GM21381 (cell line): ENCODE results near the gene SRL.

ENCODE experiments used
- ATAC-seq: cut with Tn5 transposase; IDR thresholded peaks from one replicate; pipeline ENCODE4 v1.9.1; 2021; ENCODE audit warnings: mild to moderate bottlenecking, moderate library complexity; ENCODE audit not compliant: unreplicated experiment

The SRL gene

DNA sequence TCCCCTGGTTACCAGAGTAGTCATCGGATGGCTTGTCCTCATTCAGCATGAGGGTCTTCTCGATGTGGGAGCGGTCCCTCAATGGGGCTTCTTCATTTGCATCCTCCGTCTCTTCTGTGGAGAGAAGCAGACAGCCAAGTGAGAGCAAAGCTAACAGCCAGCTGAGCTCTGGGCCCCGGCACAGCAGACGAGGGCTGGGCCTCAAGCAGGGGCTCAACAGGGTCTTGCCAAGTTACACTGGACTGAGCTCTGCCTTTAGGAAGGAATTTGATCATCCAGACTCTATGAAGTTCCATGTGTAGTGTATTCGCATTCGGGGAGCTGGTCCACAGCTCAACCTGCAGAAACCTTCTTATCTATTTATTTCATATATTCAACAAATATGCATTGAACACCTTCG lies 37.4 kb downstream of the SRL start:
- ATAC-seq, result no peak

DNA sequence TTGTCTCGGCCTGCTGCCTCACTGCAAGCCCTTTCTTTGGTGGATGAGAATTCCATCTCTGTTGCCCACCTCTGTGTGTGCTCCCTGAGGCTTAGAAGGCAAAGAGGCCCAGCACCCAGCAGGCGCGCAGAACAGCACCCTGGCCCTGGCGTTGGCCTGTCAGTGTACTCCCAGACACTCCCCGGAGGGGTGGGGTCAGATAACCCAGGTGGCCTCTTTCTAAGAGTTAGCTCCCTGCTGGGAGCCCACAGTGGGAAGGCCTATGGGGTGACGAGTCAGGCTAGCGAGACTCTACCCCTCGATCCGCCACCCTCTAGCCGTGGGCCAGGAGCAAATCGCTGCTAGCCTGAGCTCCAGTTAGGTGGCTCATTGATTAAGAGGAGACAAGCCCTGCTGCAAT lies 38.1 kb downstream of the SRL start:
- no peak for ATAC-seq

DNA sequence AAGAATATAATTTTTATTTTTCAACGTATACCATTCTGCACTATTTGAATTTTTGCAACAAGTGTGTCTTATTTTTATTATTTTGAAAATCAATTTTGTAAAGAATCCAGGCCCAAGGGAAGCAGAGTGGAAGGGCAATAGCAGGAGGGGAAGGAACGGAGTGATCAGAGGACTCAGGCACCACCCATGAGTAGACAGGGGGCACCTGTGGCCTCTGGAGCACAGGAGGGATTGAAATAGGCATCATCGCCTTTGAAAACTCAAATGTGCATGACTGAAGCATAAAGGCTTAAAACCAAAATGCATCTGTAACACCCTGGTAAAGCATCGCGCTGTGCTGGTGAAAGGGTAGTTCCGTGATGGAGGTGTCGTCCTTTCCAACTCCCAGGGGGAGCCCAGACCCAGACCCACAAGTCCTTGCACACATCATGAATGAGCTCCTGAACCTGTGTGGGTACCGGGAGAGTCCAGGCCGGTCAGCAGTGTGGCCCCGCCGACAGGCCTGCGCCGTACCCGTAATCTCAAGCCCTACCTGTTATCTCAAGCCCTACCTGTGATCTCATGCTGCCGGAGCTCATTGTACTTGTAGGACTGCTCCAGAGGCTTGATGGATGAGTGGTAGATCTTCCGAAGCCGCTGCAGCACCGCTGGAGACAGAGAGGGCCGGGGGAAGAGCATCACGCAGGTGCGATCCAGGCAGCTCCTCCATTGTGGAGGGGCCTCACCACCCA lies 39.1 kb downstream of the SRL start:
- ATAC-seq, result no peak

DNA sequence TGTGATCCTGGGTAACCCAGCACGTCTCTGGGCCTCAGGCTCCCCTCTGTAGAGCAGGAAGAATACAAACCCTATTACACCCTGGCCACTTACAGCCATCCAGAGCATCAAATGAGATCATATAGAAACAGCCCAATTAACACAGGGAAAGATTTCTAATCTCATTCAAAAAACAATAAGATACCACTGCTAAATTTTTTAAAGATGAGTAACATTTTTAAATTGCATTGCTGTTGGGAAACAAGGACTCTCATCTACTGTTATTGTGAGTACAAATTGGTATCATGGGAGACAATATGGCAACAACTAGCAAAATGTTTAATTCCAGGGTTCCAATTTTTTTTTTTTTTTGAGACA lies 41.1 kb downstream of the SRL start:
- ATAC-seq, result no peak

DNA sequence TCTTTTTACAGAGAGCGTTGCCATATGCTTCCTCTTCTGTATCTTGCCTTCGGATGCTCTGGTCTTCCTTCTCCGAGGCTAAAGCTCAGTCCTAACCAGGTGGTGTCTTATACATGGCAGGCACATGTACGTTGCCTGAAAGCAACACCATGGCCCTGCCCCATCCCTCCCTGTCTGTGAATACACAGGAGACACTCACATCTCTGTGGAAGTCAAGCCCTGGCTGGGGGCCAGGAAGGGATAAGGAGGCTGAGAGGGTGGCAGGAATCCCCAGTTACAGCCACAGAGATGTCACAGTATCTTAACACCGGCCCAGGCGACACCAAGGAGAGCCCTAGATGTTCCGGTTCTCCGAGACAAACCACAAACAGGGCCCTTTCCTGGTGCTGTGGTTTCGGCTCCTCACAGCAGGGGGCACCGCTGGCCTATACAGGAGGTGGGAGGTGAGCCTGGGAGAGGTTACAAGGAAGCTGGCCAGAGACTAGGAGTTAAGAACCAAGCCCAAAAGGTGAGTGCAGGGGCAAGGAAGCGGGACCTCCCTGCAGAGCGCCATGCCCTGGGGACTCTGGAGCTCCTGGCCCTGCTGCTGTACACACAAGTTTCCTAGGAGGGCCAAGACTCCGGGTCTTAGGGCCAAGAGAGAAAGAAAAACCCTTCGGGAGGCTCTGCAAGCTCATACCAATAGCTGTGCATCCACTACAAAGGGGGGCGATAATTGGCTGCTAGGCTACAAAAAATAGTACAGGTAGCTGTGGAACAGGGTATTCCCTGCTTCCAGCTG lies 41.7 kb downstream of the SRL start:
- ATAC-seq, result no peak

DNA sequence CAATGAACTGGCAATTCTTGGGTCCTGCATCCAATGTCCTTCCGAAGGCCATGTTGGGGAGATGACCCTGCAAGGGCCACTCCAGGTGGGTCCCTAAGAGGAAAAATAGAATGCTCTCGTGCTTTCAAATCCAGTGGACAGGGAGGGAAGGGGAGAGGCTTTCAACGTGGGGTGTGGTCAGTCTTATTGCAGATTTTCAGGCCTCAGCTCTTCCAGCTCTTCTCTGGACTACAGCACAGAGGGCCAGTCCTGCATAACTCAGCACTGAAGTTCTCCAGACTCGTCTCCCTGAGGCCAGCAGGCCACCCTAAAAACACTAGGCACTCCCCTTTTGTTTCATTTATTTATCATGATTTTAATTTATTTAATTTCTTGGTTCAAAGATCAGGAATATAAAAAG lies 43.1 kb downstream of the SRL start:
- ATAC-seq, result no peak

DNA sequence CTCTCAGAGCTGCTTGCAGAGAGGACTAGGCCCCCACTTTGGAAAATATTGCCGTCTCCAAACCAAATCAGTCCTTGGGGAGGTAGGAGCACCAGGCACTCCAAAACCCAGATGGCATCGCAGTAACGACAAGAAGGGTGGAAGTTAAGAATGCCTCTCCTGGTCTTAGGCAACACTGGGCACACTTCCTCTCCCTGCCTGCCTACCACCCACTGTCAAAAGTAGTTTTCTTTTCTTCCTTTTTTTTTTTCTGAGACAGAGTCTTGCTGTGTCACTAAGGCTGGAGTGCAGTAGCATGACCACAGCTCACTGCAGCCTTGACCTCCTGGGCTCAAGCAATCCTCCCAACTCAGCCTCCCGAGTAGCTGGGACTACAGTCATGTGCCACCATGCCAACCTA lies 47.2 kb downstream of the SRL start:
- no peak for ATAC-seq

DNA sequence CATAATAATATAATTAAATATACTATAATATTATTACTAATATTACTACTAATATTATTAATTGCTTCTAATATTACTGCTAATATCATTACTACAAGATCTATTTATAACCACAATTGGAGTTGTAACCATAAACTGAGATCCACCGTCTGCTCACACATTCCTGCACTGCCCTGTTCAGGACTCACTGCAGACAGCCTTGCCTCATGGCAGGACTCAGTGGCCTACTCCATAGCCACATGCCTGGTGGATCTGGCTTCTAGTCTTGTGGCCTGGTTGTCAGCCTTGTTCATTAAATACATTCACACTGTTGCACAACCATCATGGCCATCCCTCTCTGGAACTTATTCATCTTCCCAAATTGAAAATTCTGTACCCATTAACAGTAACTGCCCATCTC lies 48.0 kb downstream of the SRL start:
- ATAC-seq, result no peak

DNA sequence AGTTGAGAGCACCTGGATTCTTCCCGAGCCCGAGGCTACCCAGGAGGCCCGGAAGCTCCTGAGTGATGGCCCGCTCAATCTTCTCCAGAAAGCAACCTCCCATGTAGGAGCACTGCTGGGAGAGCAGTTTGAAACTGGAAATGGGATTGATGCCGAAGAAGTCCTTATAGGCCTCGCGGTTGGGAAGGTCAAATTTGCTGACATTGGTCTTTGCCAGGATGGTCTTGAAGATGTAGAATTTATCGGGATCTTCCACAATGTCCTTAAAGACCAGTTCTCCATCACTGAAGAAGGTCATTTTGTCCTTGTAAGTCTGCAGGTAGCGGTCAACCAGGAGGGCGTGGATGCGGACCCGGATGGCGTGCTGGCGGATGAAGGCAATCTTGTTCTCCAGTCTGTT lies 49.7 kb downstream of the SRL start:
- ATAC-seq, result no peak

DNA sequence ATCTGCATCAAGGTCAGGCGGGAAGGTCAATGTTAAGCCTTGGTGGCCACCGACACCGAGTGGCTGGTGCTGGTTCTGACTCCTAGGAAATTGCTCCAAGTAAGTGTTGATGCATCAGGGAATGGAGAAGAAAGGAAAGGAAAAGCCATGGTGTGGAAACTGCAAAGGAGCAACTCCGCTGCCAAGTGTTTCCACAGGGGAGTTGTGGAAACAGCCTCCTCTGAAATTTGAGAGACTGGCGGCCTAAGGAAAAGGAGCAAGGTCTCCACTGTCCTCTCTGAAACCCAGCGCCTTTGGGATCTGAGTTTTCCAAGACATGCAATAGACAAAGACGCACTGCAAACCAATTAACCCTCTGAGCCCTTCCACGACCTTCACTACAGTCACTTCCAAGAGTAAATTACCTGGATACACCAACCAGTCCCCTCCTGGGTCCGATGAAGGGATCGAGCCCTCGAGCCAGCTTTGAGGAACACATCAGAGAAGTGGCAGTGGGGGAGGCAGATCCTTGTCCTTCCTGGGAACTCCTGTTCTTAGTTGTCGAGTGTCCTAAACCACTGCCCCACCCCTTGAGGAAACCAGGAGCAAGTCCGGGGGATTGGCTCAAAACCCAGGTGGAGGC lies 51.1 kb downstream of the SRL start:
- ATAC-seq, result no peak

DNA sequence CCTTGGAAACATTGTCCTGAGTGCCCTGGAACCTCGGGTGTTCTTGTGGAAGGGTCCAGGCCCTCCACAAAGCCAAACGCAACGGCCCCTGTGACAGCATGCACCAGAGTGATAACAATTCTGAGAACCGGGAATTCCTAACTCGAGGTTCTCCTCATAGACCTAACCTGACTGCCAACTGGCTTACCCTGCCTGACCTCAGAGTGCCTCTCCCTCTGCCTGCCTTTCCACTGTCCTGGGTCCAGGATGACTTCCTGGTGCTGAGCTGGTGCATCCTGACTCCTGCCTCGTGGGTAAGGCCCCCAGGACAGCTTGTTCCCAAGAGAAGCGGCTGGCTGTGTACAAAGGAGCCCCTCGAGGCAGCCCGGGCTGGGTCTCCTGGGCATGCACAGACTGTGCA lies 51.8 kb downstream of the SRL start:
- ATAC-seq, result no peak

DNA sequence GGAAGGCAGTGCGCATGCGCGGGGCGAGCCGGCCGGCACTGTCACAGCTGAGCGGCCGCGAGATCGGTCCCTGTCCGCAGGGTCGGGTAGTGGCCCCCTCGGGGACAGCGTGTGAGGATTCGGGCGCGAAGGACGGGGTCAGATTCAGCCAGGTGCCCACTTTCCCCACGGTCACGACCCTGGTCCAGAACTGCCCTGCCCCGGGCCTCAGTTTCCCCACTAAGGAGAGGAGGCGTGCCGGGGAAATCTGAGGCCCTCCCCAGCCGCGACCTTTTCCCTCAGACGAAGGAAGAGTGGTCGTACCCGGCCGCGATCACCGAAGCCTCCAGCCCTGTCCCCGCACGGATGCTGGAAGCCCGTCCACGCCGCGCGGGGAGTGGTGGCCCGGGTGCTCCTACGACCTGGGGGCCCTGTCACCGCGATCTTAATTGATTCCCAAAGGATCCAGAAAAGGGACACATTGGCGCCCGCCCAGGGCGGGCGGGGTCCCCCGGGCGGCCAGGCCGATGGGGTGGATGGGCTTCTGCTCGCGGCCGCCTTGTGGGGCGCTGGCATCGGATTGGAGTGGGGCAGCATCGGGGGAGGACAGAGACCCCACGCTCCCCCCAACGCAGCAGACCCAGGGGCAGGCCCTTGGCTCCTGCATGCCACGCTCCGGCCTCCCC lies 57.7 kb downstream of the SRL start:
- ATAC-seq, result no peak

DNA sequence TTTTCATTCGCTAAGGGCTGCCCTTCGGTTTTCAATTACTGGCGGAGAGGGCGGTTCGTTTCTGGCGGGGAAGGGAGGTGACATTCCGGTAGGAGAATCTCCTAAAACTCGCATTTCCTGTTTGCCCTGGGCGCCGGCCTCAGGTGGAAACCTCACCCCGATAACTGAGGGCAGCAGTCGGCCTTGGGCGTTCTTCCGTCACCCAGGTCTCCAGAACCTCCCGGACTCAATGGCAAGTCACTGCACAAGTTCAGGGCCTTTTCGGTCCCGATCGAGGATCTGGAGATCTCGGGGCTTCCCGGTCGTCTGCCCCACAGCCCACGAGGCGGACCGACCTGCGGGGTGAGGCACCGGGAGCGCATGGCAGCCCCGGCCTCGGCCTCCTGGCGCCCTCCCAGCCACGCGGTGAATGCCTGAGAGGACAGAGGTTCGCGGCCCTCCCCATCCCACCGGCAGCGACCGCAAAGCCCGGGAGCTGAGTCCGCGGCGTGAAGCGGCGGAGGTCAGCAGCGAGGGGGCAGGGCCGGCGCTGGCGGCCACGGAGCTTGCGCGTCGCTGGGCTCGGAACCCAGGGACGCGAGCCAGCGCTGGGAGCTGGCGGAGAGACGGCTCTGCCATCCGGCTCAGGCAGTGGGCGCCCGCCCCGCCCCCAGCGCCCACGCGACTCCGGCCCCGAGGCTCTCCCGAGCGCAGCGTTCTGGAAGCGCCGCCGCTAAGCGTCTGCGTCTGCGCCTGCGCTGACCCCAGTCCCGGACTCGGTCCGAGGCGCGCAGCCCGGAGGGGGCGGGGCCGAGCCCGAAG lies 58.4 kb downstream of the SRL start:
- peak; percentile 83 for ATAC-seq

DNA sequence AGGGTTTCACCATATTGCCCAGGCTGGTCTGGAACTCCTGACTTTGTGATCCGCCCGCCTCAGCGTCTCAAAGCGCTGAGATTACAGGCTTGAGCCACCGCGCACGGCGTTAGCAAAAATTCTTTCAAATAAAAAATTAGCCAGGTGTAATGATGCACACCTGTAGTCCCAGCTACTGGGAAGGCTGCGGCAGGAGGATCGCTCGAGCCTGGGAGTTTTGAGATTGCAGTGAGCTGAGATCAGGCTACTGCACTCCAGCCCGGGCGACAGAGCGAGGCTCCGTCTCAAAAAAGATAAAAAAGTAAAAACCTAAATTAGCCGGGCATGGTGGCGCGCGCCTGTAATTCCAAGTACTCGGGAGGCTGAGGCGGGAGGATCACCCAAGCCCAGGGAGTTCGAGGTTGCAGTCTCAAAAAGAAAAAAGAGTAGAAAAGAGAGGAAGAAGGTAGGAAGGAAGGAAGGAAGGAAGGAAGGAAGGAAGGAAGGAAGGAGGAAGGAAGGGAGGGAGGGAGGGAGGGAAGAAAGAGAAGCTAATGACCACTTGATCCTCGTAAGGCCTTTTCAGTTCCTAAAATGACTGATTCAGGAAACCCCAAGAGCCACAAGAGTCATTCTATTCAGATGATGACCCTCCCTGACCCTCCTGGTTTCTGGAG lies 59.2 kb downstream of the SRL start:
- peak; percentile 41 for ATAC-seq

DNA sequence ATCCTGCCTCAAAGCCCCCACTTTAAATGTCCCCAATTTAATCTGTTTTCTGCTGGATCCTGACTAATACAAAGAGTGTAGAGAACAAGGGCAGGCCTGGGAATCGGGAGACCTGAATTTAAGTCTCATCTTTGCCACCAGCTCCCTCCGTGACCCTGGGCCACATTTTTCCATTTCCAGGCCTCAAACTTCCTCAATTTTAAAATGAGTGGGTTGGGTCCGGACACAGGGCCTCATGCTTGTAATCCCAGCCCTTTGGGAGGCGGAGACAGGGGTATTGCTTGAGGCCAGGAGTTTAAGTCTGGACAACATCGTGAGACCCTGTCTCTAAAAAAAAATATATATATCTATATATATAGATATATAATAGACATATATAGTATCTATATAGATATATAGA lies 61.4 kb downstream of the SRL start:
- no peak for ATAC-seq

DNA sequence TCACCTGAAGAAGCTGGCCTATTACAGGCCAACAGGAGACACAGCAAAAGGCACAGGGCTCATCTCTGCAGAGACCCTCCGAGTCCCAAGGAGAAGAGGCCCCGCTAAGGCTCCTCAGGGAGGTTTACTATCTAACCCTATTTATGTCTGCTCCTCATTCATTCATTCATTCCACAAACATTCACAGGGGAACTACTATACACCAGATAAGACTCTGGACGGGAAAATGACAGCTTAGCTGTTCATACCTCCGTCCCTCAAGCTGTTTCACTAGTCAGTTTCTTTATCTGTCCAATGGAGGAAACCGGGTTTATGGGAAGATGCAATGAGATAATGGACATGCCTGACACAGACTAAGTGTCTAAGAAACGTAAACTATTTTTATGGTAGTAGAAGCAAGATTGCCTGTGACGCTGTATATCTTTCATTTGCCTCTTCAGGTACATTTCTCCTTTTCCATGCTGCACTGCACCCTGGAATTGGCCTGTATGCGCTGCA lies 62.1 kb downstream of the SRL start:
- ATAC-seq, result no peak

DNA sequence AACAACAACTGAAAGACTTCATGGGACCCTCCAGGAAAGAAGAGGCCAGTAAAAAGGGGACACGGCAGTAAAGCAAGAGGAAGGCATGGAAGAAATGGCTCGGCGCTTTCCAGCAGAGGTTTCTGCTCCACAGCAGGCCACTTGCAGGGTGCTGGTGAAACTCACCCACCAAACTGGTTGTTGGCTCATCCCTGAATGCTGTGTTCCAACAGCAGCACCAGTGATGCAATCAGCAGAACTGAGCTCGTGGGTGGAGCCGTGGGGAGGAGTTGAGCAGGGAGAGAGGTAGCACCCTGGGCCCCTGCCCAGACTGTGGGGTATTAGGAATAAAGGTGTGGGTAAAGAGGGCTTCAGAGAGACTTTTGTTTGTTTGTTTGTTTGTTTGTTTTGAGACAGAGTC lies 62.9 kb downstream of the SRL start:
- no peak for ATAC-seq

DNA sequence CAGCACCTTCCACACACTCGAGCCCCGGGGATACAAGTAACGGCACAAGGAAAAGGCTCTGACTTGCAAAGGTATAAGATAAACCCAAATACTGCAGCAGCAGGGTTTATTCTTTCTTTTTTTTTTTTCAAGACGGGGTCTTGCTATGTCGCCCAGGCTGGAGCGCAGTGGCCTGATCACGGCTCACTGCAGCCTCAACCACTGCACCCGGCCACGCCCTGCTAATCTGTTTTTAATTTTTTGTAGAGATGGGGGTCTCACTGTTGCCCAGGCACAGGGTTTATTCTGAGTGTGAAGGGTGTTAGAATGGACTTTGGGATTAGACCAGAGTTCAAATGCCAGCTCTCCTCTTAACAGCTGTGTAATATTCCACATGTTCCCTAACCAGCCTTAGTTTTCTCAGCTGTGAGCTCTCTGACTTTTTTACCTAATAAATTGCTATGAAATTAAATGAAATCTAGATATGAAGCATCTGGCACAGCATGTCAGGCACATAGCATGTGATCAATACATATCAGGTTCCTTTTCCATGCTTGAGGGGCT lies 63.3 kb downstream of the SRL start:
- ATAC-seq, result no peak

DNA sequence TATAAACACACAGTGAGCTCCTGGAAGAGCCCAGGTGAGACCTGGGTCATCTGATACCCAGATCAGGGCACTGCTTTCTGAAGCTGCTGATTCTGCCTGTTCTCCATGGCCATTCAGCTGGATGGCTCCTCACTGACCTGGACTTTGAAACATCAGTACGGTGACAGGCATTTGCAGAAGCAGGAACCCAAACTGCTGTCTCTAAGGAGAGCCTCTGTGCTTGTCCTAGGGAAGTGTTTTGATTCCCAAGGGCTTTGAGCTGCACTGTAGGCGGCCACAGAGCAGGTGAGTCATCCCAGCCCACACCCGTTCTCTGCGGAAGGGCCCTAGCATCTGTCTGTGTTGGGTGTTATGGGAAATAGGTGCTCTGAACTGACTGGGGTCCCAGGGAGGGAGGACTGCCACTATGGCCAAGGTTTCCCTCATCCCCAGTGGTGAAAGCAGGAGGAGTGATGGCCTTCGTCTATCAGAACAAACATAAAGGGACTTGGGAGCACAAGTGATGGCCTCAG lies 64.9 kb downstream of the SRL start:
- no peak for ATAC-seq

DNA sequence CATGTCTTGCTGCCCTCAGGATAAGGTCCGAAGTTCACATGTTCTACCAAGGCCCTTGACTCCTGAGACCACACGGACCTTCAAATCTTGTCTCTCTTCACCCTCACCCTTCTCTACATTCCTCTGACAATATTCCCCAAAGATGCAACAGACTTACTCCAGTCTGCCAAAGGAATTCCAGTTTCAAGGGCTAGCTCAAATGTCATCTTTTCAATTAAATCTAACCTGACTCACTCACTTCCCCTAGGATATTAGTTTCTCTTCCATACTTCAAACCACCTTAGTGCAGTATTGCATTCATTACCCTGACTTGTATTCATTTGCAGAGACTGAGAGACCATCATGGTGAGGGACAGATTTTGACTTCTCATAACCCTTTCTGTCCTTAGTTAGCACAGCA lies 66.0 kb downstream of the SRL start:
- no peak for ATAC-seq
